ENCODE measurements around the gene P3H1.
"Not testable (repeated sequence)": the region's sequence is repeated elsewhere in the genome, so short reads cannot be mapped to it uniquely, and the experiment has no call there.

Gene P3H1

GRCh38 chr1:42766741-42767509 lies at the start of gene P3H1, which contains the start of gene C1orf50:
Gene P3H1, minus strand, starts transcription at chr1:42767028. Its CDS starts 57 bp downstream, at chr1:42766971.
Gene C1orf50, plus strand, starts transcription at chr1:42767249. Its CDS starts 63 bp downstream, at chr1:42767312.
- peak; percentile 96 for DNase-seq (ENCODE audit: low read depth)

- no peak for DNase-seq (ENCODE audit: low read depth)
These were observed 49.2 kb upstream of the P3H1 start for GRCh38 chr1:42815941-42816584.

- DNase-seq (ENCODE audit: low read depth), result not testable (repeated sequence)
These were observed 48.0 kb upstream of the P3H1 start for GRCh38 chr1:42814815-42815214.

- no peak for DNase-seq (ENCODE audit: low read depth)
These were observed 40.3 kb upstream of the P3H1 start for GRCh38 chr1:42807056-42807668.

GRCh38 chr1:42806593-42806992 lies 39.8 kb upstream of the P3H1 start:
- DNase-seq (ENCODE audit: low read depth), result no peak

- no peak for DNase-seq (ENCODE audit: low read depth)
These were observed 39.3 kb upstream of the P3H1 start for GRCh38 chr1:42806171-42806570.

GRCh38 chr1:42801832-42802473 lies 35.1 kb upstream of the P3H1 start:
- no peak for DNase-seq (ENCODE audit: low read depth)

GRCh38 chr1:42797979-42798378 lies 31.2 kb upstream of the P3H1 start:
- no peak for DNase-seq (ENCODE audit: low read depth)

GRCh38 chr1:42797414-42797813 lies 30.6 kb upstream of the P3H1 start:
- no peak for DNase-seq (ENCODE audit: low read depth)

- DNase-seq (ENCODE audit: low read depth), result no peak
These were observed 27.0 kb upstream of the P3H1 start for GRCh38 chr1:42793824-42794223.

GRCh38 chr1:42788021-42788420 lies 21.2 kb upstream of the P3H1 start:
- no peak for DNase-seq (ENCODE audit: low read depth)

GRCh38 chr1:42786097-42786496 lies 19.3 kb upstream of the P3H1 start:
- no peak for DNase-seq (ENCODE audit: low read depth)

GRCh38 chr1:42784946-42785693 lies 18.3 kb upstream of the P3H1 start, which contains the start of gene TMEM269:
Gene TMEM269, plus strand, starts transcription at chr1:42784991. Its CDS starts 4,903 bp downstream, at chr1:42789894.
- no peak for DNase-seq (ENCODE audit: low read depth)

- no peak for DNase-seq (ENCODE audit: low read depth)
These were observed 17.7 kb upstream of the P3H1 start for GRCh38 chr1:42784547-42784945.

- DNase-seq (ENCODE audit: low read depth), result no peak
These were observed 16.3 kb upstream of the P3H1 start for GRCh38 chr1:42783092-42783491.

GRCh38 chr1:42780176-42780575 lies 13.3 kb upstream of the P3H1 start:
- no peak for DNase-seq (ENCODE audit: low read depth)

- DNase-seq (ENCODE audit: low read depth), result no peak
These were observed 12.9 kb upstream of the P3H1 start for GRCh38 chr1:42779725-42780124.

GRCh38 chr1:42777852-42778251 lies 11.0 kb upstream of the P3H1 start:
- no peak for DNase-seq (ENCODE audit: low read depth)

- no peak for DNase-seq (ENCODE audit: low read depth)
These were observed 9.7 kb upstream of the P3H1 start for GRCh38 chr1:42776502-42776901.

- no peak for DNase-seq (ENCODE audit: low read depth)
These were observed 8.2 kb upstream of the P3H1 start for GRCh38 chr1:42774928-42775526.

GRCh38 chr1:42773420-42773819 lies 6.6 kb upstream of the P3H1 start:
- no peak for DNase-seq (ENCODE audit: low read depth)

Measured in HS-5 (cell line).